SKM-1 treated with dmso at 0.1 percent for 144 hours (cell line): ENCODE results near the gene COL15A1.
A peak's percentile ranks its signal among the peaks of the same experiment; 100 is the strongest.
"Not testable (repeated sequence)": the region's sequence is repeated elsewhere in the genome, so short reads cannot be mapped to it uniquely, and the experiment has no call there.

Experiments
- DNase-seq: peaks from one replicate; lab custom pipeline; 2025; ENCODE audit not compliant: unreplicated experiment; lab: John Stamatoyannopoulos, UW

Gene COL15A1

DNA sequence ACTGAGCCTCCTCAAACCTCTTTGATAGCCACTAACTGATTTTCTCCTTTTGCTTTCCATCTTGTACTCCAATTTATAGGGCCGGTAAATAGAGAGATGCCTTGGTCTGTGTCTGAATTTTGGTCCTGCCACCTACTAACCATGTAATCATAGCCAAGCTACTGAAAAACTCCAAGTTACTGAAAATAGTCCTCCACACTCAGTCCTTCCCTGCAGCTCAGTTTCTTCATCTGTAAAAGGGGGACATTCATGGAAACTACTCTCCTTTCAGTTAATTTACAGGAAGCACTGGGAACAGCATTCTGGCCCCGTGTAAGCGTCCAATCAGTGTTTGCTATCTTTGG is 131.2 kb downstream of the COL15A1 start:
- no peak for DNase-seq

- no peak for DNase-seq
Observed at GRCh38 chr9:99075246-99075912, 131.7 kb downstream of the COL15A1 start.

DNA sequence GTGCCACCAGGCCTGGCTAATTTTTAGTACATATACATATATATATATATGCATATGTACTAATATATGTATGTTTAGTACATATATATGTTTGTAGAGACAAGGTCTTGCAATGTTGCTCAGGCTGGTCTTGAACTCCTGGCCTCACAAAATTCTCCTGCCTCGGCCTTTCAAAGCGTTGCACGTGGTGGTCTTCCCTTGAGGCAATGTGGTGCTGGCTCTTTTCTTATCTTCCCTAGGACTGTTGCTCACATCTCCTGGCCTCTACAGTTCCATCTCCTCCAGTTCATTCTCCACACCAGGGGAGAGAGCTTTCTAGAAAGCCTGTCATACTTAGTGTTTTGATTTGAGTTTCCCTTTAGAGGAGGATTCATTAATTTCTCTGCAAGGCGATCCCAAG is 132.3 kb downstream of the COL15A1 start:
- DNase-seq, result no peak

DNA sequence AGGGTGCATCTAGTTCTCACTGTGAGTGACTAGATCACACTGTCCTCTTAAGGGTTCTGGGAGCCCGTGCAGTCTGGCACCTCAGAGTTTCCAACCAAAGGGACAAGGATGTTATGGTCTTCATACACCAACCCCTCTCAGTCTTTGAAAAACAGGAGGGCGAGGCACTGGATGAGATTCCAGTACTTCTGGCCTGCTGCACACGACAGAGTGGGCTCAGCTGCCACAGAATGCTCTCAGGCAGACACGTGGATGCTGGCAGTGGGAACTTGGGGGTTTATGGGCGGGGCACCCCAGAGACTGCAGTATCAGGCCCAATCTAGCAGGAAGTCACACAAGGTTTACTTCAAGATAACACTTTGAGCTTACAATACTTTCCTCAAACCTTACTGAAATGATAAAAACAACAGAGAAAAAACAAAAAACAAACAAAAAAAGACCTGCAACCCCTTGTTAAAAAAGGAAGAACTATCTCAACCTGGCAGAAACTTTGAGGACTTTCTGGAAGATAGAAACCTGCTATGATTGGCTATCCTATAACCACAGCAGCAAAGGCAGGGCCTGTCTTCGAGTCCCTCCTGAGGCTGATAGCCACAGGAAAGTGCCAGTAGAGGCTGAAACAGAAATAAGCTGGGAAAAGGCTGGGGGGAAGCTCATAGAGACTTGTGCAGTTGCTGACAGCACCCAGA is 132.9 kb downstream of the COL15A1 start:
- DNase-seq, result no peak

GRCh38 chr9:99078717-99079116 is 135.0 kb downstream of the COL15A1 start:
- DNase-seq, result no peak

- DNase-seq, result no peak
Observed at GRCh38 chr9:99079542-99079941, 135.8 kb downstream of the COL15A1 start.

DNA sequence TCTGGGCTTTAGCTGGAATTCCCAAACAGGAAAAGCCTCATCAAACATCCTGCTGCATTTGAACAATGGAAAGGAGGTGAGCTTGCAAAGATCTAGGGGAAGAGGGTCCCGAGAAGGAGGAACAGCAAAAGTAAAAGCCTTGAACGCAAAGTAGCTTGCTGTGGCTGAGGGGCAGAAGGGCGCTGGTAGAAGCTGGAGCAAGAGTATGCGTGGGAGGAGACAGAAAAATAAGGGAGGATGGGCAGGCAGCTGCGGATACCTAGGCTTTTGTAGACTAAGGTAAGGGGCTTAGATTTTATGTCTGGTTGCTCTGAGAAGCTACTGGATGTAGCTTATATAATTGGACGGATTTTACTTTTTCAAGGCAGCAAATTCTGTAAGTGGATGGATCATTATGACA is 139.3 kb downstream of the COL15A1 start:
- no peak for DNase-seq

DNA sequence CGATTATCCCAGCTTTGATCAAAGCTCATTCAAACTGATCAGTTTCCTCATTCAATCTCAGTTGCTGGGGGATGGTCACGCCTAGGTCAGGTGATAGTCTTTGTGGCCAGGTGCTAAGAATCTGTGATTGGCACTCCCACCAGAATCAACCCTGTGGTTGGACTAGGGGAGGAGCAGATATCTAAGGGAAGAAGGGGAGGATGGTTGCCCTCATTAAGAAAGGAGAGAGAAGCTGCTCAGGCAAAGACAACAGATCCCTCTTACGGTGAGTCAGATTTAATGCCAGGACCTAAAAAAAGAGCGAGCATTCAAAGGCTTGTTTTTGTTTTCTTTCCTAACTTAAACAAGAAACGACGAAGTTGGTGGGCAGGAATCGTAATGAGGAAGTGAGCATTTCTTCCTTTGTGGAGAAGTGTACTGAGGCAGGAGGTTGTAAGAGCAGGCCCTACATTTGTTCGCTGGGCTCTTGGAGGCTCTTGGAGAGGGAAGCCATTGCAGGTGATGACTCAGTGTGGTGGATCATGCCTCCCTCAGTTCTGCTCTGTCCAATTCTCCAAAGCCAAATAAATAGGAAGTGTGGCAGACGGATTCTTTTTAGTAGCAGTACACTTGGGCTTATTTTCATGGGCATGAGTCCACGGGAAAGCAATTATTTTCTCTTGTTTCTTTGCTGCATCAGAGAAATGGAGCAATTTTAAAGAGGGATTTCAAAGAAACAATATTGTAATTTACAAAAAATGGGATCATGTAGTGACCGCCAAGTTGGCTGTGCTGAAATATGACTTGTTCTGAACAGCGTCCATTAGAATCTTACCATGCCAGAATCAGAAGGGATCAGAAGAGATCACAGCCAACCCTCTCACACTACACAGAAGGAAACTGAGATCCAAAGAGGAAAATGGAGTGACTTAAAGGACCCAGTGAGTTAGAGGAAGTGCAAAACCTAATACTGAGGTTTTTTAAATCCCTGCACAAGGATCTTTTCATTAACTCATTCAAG is 142.5 kb downstream of the COL15A1 start:
- peak; percentile 17 for DNase-seq

DNA sequence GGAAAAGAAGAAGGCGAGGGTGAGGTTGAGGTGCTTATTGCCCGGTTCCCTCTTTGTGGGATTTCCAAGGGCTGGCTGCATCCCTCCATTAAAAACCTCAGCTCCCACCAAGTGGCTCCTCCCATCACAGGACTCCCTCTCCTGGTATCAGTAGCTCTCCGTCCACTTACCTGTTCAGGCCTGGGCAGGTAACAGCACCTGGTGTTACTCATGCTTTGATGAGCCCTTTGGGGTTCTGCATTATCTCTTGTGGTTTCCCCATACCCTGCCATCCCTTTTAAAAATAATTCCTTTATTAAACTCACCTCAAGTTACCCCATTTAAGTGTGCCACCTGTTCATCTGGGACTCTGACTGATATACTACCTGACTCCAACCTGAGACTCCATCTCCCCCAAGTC is 143.8 kb downstream of the COL15A1 start:
- no peak for DNase-seq

- no peak for DNase-seq
Observed at GRCh38 chr9:99090336-99091130, 146.8 kb downstream of the COL15A1 start.

GRCh38 chr9:99092643-99093491 is 149.2 kb downstream of the COL15A1 start:
- DNase-seq, result no peak

DNA sequence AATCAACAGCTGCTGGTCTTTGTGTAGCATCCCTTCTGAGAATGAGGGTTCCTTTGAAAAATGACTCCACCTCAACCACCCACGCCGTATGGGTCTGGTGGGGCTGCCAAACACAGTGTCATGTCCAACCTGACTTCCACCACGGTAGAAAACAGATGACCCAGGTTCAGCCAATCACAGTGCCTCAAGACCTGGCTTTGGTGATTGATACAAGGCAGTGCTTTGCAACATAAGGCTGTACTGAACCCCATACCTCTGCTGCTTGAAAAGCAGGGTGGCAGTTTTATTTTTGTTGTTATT is 149.7 kb downstream of the COL15A1 start:
- DNase-seq, result no peak

DNA sequence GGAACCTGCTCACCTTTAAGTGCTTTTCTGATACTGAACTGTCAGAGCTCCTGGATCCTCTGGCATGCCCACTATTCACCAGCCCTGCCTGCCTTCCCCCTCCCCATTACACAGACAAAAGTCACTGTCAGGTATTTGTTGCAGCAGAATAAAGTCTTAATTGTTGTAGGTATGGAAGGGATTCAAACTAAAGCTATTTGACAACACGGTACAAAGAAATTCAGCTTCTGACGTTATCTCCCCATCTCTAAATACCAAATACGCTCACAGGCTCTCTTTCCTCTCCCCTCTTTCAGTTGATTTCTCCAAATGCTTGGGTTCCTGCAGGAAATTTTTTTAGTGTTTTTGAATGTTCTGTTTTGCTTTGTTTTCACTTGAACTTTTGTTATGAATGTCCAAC is 151.9 kb downstream of the COL15A1 start:
- no peak for DNase-seq

- DNase-seq, result no peak
Observed at GRCh38 chr9:99096409-99096808, 152.7 kb downstream of the COL15A1 start.

GRCh38 chr9:99099806-99100585 is 156.3 kb downstream of the COL15A1 start:
- not testable (repeated sequence) for DNase-seq

DNA sequence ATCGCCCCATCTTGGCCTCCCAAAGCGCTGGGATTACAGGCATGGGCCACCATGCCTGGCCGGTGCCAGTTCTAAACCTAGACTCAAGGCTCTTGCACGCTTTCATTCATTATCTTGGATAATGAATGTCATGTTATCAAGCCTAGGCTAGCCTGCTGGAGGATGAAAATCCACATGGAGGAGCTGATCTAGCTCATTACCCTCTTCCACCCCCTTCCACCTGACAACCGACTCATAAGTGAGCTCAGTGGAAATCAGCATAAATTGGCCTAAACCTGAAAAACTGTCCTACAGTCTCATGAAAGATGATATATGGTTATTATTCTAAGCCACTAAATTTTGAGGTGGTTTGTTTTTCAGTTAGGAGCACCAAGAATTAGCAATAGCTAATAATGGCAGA is 157.6 kb downstream of the COL15A1 start:
- DNase-seq, result no peak

- no peak for DNase-seq
Observed at GRCh38 chr9:99101812-99102211, 158.1 kb downstream of the COL15A1 start.

DNA sequence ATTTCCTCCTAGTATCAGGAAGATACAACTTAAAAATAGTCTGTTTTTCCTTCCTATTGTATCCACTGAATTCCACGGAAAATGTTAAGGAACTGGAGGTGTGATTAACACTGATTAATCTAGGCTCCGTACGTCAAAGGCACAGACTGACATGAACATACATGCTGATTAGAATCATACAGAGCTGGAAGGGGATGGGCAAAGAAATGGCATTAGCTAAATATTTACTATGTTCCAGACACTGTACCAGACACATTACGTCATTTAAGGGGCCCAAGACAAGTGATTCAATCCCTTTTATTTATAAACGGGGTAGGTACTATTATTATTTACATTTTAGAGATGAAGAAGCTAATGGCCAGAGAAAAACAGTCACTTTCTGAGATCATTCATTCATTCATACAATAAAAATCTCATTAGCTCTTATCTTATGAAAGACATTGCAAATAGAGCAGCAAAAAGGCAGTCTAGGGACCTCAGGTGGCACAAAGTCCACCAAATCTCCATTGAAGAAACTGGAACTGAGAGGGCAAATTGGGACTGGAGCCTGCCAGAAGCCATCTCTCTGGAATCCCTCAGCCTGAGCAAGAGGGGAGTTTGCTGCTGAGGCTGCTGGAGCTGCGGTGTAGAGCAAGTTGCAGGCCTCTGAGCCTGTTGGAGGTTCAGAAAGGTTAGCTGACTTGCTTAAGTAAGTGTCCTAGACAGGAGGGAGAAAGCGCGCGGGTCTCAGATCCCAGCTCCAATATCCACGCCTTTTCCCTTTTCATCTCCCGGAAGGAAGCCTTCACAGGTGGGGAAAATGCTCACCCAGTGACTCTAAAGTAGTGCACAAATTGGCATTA is 159.6 kb downstream of the COL15A1 start:
- no peak for DNase-seq
